Fibroblast of lung (primary cell): ENCODE measurements around the gene EPYC.
A peak's percentile ranks its signal among the peaks of the same experiment; 100 is the strongest.

Source experiments
- CTCF ChIP-seq, 2 donors: IDR thresholded peaks in 1 of 2; conservative IDR thresholded peaks in 1 of 2; 1 replicate in 1 of 2; 2 replicates in 1 of 2; pipeline ENCODE4 v1.5.1; 2011 to 2012; ENCODE audit warnings: low read length in 2 of 2, control low read depth in 1 of 2, inconsistent platforms in 1 of 2, low read depth in 1 of 2, mild to moderate bottlenecking in 1 of 2
- EZH2 ChIP-seq: IDR thresholded peaks from 2 replicates; pipeline ENCODE4 v1.5.1; 2012; ENCODE audit warnings: low read length, control low read depth, mild to moderate bottlenecking; ENCODE audit errors: missing control alignments

GRCh38 chr12:90978117-90978770, 26.5 kb downstream of the EPYC start:
- peak; percentile 70 to 75 for TF ChIP-seq CTCF (conservative IDR thresholded peaks at IDR 0.05 in 1 of 2, IDR thresholded peaks at IDR 0.05 in 1 of 2; ENCODE audit: low read depth in 1 of 2, low read length in 2 of 2)
- no peak for TF ChIP-seq EZH2
